ENCODE data around the gene GFRA4. TPM values are rescaled to one million over a fixed set of nuclear protein-coding genes. Genes with fewer than 3 reads are reported as not detected.

The GFRA4 gene
- polyA plus RNA-seq, 4 donors, result 0.16 to 0.24 TPM; not detected in 2

DNA sequence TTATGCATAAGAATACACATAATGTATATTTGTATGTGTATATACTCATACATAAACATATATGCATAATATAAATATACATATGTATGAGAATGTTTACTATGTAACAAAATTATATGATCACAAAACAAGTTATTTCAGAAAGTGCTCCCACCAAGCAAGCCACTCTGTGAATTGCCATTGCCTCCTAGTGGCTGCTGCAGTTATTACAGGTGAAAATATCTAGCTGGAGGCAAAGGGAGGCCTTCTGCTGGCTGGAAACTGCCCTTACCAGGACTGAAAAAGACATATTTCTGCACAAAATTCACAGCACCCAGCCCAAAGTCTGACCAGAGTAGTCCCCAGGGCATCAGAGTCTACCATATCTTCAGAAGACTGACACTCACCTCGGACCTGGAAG, 33.0 kb upstream of the GFRA4 start:
- no peak for DNase-seq (ENCODE audit: low read depth in 4 of 4, low spot score in 3 of 4)

DNA sequence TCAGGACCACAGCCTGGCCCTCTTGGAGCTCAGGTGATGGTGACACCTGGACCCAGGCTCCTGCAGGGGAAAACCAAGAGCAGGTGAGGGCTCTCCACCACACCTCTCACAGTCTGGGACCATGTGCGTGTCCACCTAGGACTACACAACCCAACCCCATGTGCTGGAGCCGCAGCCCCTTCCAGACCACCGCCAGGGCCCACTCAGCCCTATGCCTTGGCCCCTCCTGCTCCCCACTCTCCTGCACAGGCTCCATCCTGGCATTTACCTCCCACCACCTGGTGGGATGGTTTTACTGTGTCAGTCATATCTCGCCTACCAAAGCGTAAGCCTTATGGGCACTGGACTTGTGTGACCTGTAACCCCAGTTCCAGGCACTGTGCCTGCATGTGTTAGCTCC, 31.7 kb upstream of the GFRA4 start:
- no peak for DNase-seq (ENCODE audit: low read depth in 4 of 4, low spot score in 3 of 4)

- DNase-seq (ENCODE audit: low read depth in 4 of 4, low spot score in 3 of 4), result no peak
Measured at GRCh38 chr20:3693376-3693775, 30.2 kb upstream of the GFRA4 start.

DNA sequence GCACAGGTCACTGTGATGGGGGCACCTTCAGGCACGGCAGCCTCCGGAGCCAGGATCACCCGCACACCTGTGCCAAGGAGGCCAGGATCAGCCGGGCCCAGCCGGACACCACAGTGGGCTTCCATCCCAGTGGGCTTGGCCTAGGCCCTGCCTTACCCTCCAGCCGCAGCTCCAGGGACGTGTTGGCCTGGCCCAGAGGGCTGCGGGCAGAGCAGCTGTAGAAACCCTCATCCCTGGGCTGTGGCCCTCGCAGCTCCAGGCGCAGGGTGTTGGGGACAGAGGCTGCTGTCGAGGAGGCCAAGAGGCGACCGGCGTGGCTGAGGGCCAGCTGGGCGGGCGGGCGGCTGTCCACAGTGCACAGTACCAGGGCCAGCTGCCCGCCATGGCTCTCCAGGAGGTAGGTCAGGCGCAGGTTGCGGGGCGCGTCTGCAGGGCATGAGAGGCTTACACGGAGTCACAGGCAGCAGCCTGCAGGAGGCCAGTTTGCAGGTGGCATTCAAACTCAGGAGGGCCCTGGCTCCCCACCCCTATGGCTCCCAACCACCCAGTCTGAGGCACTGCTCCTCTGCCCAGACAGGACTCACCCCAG, 29.6 kb upstream of the GFRA4 start:
- no peak for DNase-seq (ENCODE audit: low read depth in 4 of 4, low spot score in 3 of 4)

GRCh38 chr20:3691897-3692296, 28.7 kb upstream of the GFRA4 start:
- no peak for DNase-seq (ENCODE audit: low read depth in 4 of 4, low spot score in 3 of 4)

- no peak for DNase-seq (ENCODE audit: low read depth in 4 of 4, low spot score in 3 of 4)
Measured at GRCh38 chr20:3691306-3691705, 28.1 kb upstream of the GFRA4 start.

- DNase-seq (ENCODE audit: low read depth in 4 of 4, low spot score in 3 of 4), result no peak
Measured at GRCh38 chr20:3690413-3690812, 27.2 kb upstream of the GFRA4 start.

DNA sequence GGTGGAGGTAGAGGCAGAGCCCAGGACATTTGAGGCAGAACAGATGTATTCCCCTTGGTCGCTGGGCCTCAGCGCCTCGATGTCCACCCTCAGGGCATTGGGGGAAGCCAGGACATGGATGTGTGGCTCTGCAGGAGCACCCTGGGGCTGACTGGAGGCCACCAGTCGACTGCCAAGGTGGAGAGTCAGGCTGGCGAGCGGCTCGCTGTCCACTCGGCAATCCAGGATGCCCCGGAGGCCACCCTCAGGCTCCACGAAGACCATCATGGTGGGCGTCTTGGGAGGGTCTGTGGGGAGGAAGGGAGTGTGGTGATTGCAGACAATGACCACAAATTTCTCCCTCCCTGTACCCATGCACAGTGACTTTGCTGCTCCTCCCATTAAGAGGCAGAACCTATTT, 26.8 kb upstream of the GFRA4 start:
- DNase-seq (ENCODE audit: low read depth in 4 of 4, low spot score in 3 of 4), result no peak

DNA sequence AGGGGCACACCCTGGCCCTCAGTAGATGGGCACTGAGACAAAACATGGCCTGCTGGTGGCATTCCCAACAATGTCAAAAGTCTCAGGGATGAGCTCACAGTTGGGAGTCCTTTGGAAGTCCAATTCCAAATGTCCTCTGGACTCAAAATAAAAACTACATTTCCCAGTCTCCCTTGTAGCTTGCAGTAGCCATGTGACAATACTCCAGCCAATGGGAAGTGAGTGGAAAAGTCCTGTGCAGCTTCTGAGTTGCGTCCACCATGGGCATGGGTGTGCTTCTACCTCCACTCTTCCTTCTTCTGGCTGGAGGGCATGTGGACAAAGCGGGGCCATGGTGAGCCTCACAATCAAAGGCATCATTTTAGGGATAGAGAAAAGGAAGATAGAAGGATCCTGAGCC, 24.5 kb upstream of the GFRA4 start:
- DNase-seq (ENCODE audit: low read depth in 4 of 4, low spot score in 3 of 4), result no peak

GRCh38 chr20:3686867-3687321, 23.7 kb upstream of the GFRA4 start:
- peak; percentile 67 to 83 (median 75) for DNase-seq (ENCODE audit: low read depth in 4 of 4, low spot score in 3 of 4)

DNA sequence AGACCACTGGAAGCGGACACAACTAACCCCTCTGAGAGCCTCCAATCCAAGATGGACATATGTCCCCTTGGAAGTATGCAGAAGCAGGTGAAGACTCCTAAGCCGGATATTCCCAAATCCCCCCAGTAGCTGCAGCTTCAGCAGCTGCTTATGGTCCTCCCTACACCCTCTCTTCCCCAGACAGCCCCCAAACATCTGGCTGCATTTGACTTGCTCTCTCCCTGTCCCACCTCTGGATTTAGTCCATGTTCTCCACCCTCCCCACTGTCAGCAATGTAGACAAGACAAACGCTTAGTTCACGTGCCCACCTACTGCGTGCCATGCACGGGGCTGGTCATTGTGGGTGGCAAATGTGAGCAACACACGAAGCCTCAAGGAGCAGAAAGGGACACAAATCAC, 23.2 kb upstream of the GFRA4 start:
- DNase-seq (ENCODE audit: low read depth in 4 of 4, low spot score in 3 of 4), result no peak

DNA sequence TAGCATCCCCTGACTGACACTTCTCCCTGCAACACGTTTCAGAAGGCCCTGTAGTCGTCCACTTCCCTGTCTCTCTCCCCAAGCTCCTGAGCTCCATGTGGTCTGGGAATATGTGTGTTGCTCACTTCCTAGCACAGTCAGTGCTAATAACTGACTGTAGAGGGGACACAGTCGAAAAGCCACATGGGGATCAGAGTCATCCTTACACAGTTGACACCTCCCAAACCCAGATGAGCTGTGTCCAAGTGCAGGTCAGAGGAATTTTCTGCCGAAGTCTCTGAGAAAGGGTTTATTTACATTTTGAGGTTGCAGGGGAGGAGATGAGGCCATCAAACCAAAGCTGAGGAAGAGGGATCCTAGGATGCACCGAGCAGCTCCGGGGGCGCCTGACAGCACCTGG, 22.1 kb upstream of the GFRA4 start:
- DNase-seq (ENCODE audit: low read depth in 4 of 4, low spot score in 3 of 4), result no peak

- no peak for DNase-seq (ENCODE audit: low read depth in 4 of 4, low spot score in 3 of 4)
Measured at GRCh38 chr20:3681931-3682781, 19.0 kb upstream of the GFRA4 start, which contains the start of gene ADAM33. Gene ADAM33 (minus strand): TSS chr20:3682010. CDS start chr20:3682004, 6 bp downstream.

DNA sequence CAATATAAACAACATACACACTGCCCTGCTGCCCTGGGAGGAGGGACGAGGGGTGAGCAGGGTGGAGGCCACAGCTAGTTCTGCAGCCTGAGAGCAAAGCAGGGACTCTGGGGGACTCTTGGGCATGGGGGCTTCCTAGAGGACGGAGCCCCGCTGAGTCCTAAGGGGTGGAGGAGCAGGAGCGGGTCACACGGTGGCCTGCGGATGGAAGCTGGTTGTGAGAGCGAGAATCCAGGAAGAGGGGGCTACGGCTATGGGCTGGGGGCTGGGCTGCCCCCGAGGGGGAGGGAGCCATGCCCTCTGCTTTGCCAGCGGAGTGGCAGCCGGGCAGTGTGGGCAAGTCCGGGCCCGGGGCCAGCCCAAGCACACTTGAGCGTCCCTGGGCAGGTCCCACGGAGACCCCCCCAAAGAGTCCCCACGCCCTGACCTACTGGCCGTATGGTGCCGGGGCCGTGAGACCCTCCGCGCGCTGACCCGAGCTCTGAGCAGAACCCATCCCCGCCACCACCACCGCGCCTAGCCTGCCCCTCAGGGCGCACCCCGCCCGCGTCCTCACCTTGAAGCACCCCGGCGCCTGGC, 18.2 kb upstream of the GFRA4 start:
- DNase-seq (ENCODE audit: low read depth in 4 of 4, low spot score in 3 of 4), result no peak

DNA sequence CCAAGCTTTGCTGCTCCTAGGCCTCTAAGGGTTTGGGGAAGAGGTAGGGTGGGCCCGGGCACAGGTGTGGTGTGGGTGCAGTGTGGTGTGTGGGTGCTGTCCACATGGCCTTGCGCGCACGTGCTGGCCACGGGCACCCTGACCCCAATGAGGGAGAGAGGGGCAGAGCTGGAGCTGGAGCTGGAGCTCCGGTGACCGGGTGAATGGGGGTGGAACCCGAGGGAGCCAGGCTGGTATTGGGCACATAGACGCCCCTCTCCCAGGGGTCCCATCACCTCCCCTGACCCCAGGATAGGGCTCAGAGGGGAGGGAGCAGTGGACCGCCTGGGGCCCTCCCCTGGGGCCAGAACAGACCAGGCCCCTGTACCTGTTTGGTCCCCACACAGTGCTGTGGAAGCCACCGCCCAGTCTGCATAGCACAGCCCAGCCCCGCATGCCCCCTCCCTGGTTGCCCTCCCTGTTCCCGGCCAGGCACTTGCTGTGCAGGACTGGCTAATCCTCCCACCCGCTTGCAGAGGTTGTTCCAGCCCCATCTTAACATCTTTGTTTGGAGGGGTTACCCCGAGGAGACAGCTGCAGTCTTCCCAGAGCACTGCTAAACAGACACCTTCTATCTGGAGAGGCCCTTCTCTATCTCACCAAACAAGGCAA, 17.6 kb upstream of the GFRA4 start:
- DNase-seq (ENCODE audit: low read depth in 4 of 4, low spot score in 3 of 4), result no peak

GRCh38 chr20:3679749-3680700, 16.8 kb upstream of the GFRA4 start:
- no peak for DNase-seq (ENCODE audit: low read depth in 4 of 4, low spot score in 3 of 4)

DNA sequence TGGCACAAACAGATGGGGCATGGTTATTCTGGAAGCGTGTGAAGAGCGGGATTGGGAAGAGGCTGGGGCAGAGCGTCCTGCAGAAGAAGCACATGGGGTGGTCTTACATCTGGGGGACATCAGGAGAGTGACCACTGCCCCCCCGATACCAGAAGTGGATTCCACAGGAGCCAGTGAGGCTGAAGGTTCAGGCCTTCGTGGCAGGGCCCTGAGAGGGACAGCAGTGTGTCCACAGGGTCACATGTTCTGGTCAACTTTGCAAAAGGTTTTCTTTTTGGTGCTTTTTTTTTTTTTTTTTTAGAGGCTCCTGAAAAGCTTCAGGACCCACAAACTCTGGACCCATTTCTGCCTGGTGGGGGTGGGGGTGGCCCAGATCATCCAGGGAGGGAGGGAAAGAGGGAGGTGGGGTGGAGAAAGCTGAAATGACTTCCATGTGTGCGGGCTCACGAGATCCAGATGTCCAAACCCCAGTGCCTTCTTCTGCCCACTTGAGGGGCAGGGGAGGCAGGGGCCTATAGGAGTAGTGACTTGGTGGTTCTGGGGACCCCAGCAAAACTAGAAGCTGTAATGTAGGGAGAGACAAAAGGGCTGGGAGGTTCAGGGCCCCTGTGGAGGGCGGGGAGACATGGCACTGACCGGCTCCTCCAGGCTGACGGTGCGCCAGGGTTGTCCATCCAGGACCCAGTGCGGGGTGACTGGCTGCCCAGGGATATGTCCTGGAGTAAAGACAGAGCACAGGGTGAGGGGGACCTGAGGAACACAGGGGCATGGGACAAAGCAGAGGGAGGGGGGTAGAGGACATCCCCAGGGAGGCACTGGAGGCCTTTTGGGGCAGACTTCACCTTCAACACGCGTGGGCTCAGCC, 15.9 kb upstream of the GFRA4 start:
- DNase-seq (ENCODE audit: low read depth in 4 of 4, low spot score in 3 of 4), result no peak

DNA sequence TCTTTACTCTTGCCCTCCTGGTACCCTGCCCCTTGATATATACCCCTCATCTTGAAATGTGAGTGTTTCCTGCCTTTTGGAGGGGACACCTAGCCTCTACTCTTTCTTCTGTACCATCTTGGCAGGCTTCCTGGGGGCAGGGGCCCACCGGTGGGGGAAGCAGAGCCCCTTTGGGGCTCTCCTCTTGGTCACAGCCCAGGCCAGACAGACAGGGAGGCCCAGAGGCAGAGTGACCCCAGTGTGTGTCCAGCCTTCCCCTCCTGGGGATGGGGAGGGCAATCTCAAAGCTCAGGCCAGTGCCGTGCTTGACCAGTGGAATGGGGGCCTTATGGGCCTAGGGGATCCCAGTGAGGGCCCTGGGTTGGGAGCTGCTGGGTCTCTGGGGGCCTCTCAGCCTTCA, 15.0 kb upstream of the GFRA4 start:
- no peak for DNase-seq (ENCODE audit: low read depth in 4 of 4, low spot score in 3 of 4)

GRCh38 chr20:3677733-3678132, 14.5 kb upstream of the GFRA4 start:
- no peak for DNase-seq (ENCODE audit: low read depth in 4 of 4, low spot score in 3 of 4)
